HG03095 (cell line): ENCODE measurements around the gene IGBP1.
"Not testable (repeated sequence)": the region's sequence is repeated elsewhere in the genome, so short reads cannot be mapped to it uniquely, and the experiment has no call there.

ENCODE experiments used
- ATAC-seq: cut with Tn5 transposase; IDR thresholded peaks from one replicate; pipeline ENCODE4 v1.9.1; 2021; ENCODE audit warnings: moderate library complexity; ENCODE audit not compliant: unreplicated experiment

The IGBP1 gene

DNA sequence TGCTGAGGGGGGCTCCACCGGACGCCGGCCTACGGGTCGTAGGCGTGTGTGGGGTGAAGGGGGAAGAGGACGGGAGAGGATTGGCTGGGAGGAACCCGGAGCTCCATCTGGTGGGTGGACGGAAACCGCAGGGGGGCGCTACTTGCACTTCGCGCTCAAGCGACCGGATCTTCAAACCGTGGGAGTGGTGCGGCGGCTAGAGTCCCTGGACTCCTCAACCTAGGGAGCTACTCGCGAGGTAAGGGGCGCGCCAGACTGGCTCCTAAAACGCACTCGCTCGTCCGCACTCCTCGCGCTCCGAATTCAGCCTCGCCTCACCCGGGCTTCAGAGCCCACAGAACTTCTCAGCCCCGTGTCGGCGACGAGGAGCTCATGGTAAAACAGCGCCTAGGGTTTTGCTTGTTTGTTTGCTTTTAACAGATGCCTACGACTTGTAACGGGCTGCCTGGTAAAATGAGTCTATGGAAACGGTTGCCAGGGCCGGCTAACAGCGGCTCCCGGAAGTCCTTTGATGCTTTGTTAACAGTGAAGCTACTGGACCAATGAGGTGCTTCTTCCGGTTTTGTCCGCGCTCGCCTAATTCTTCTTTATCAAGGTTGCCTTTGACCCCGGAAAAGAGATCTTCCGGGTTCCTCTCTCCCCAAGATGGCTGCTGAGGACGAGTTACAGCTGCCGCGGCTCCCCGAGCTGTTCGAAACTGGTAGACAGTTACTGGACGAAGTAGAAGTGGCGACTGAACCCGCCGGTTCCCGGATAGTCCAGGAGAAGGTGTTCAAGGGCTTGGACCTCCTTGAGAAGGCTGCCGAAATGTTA is at the start of gene IGBP1:
IGBP1 (plus strand) TSS at position 145 of the 813 bp plus-strand sequence; CDS start at position 646, 501 bp downstream.
- peak; percentile 84 for ATAC-seq

- no peak for ATAC-seq
Measured at GRCh38 chrX:70084592-70085240, 48.5 kb upstream of the IGBP1 start.

DNA sequence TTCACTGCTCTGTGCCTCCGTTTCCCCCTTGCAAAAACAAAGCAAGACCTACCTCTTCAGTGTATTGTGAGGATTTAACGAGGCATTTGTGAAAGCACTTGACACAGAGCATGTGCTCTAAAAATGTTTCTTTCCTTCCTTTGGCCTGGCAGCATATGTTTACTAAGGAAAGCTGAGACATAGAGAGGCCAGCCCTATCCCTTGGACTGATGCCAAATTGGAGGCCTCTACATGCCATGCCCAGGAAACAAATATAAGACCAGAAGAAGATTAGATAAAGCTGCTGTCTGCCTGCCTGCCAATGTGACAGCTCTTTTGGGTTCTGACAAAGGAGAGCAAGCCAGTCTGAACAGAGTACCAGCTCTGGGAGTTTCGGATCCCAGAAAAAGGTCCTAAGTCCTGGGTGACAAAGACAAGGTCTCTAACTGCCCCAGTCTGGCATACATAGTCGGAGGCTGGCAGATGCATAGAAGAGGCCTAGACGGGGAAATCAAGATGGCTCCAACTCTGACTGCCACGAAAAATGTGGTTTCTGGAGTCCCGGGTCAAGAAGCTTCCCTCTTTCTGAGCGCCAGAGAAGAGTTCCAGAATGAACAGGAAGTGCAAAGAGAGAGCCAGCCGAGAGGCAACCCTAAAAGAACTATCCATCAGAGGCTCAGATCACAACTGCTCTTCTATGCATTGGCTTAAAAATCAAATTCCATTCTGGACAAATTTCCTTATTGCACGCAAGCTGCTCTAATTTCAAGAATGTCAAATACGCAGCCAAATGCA is 45.2 kb upstream of the IGBP1 start:
- ATAC-seq: no peak

GRCh38 chrX:70088751-70089150 is 44.5 kb upstream of the IGBP1 start:
- ATAC-seq: no peak

DNA sequence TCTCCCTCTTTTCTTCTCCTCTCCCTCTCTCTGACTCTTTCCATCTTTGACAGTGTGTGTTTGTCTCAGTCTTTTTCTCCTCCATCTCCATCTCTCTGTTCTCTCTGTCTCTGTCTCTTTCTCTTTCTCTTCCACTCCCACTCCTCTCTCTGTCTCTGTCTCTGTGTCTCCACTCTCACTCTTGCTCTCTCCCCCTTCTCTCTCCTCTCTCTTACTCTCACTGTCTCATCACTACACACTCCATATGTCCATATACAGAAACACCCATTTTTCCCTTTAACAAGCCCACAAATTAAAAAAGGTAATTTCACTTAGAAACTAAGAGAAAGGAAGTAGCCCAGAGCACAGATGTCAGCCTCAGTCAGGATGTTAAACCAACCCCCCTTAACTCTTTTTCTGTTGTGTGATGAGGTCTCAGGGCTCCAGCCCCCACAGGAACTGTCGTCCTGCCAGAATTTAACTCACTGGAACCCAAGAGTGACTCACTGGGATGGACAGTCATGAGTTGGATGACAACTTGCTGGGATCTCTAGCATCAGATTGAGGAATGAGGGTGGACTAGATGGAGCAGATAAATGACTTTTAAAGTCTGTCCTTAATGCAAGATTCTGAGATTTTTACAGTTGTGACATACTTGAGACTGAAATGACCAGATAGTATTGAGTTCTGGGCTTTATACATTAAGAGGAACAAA is 43.5 kb upstream of the IGBP1 start:
- no peak for ATAC-seq

- no peak for ATAC-seq
Measured at GRCh38 chrX:70092247-70092646, 41.0 kb upstream of the IGBP1 start.

GRCh38 chrX:70096052-70096451 is 37.2 kb upstream of the IGBP1 start:
- ATAC-seq: no peak

DNA sequence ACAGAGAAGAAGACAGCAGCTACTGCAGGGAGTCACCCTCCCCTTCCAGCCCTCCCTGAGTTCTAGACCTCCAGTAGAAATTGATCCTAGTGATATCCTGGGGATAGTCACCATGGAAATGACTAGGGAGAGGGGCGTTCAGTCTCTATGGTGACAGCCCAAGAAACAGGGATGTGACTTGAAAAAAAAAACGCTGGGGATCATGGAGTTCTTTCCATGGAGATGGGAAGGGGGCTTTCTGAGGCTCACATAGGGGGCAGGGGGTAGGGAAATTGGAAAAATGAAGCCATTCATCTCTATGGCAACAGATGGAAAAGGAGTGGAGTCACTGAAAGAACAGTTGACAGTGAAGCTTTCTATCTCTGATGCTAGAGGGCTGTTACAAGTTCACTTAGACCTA is 28.0 kb upstream of the IGBP1 start:
- ATAC-seq: no peak

DNA sequence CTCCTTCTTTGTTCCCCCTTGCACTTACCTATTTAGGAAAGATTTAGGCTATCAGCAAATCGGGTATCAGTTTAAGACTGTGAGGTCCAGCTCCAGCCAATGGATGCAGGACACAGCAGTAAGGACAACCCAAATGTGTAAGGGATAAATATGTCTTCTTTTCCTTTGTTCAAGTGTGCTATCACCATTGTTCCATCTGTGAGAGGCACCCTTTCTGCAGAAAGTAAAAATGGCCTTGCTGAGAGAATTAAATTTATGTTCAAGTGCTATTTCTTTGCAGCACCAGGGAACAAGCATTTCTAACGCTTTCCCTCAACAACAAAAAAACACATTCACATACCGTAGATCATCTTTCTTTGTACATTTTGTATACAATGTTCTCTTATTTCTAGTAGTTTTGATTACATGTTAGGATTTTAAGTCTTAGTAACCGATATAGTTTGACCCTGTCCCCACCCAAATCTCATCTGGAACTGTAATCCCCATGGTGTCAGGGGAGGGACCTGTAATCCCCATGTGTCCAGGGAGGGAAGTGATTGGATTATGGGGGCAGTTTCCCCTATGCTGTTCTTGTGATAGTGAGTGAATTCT is 21.7 kb upstream of the IGBP1 start:
- not testable (repeated sequence) for ATAC-seq

DNA sequence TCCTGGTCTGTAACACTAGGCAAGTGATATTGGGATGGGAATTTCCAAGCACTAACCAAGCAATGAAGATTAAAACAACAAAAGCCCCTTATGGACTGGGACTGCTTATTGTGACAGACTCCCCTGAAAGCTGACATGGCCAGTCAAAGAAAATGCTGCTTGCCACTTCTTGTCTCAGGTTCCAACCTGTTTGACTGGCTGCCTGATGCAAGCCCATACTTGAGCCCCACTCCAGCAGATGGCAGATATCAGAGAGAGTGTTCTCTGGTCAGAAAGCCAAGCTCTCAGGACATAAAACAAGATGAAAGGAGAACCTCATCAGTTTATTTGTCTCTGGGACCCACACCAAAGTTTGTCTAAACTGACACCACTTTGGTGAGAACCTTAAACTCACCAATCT is 15.5 kb upstream of the IGBP1 start:
- no peak for ATAC-seq

DNA sequence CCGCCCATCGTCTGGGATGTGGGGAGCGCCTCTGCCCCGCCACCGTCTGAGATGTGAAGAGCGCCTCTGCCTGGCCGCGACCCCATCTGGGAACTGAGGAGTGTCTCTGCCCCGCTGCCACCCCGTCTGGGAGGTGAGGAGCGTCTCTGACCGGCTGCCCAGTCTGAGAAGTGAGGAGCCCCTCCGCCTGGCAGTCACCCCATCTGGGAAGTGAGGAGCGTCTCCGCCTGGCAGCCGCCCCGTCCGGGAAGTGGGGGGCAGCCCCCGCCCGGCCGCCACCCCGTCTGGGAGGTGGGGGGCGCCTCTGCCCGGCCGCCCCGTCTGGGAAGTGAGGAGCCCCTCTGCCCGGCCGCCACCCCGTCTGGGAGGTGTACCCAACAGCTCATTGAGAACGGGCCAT is 10.2 kb upstream of the IGBP1 start:
- ATAC-seq: not testable (repeated sequence)

DNA sequence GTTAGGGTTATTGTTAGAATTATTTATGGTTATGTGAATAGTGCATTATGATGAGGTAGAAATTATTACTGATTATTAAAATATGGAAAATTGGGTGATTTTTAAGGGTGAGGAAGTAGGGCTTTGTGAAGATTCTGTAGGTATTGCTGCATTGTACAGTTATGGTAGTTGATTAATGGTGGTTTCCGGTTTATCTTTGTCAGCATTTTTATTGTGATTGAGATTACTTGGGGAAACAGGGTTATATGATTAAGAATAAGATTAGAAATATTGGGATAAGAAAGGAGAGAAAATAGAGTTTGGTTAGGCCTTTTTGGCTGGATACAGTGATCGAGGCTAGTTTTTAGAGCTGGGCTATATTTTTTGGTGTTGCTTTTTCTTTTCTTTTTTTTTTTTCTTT is 8.6 kb upstream of the IGBP1 start:
- no peak for ATAC-seq

DNA sequence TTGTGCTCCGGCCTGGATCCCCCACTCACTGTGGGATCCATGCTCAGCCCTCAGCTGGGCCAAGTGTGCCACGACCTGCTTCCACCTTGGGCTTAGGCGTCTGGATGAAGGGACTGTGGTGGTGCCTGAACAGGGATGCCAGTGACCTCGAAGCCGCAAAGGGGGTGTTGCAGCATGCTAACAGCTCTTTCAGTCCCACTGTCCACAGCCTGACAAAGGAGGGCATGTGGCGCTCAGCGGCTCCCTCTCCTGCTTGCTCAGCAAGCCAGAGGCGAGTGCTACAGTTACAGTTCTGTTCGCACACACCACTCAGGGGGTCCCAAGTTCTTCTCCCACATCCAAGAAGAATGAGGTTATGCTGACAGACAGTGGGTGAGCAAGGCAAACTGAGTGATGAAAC is 5.2 kb upstream of the IGBP1 start:
- no peak for ATAC-seq

GRCh38 chrX:70129816-70130215 is 3.4 kb upstream of the IGBP1 start:
- no peak for ATAC-seq

GRCh38 chrX:70132224-70132623 is 1.0 kb upstream of the IGBP1 start:
- no peak for ATAC-seq

GRCh38 chrX:70132877-70133302 is 357 bp upstream of the IGBP1 start:
- ATAC-seq: no peak

GRCh38 chrX:70134116-70134477 is 850 bp downstream of the IGBP1 start:
- ATAC-seq: peak; percentile 7

DNA sequence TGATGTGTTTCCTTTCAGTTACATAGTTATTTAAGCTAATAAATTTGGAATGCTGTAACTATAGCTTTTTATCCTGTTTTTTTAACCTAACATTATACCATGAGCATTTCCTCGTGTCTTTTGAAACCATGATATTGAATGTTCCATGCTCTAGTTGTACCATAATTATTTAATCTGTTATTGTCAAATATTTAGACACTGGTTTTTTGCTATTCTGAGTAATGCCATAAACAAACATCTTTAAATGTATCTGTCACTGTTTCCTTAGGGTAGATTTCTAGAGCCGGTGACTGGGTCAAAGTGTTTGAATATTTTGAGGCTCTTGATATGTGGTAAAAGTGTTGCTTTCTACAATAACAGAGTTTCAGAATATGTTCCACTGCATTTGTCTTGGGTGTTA is 5.4 kb downstream of the IGBP1 start:
- ATAC-seq: no peak

DNA sequence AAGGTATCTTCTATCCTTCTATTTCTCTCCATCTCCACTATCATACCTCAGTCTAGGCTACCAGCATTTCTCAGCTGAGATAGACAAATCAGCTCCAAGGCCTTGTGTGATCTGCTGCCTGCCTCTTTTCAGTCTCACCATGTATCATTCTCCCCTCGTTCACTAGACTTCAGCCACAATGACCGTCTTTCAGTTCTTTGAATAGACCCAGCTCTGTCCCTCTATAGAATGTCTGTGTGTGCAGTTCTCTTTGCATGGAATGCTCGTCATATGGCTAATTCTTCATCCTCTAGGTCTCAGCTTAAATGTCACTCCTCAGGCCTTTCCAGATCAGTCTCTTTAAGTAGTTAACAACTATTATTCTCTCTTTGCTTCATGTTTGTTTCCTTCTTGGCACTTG is 6.5 kb downstream of the IGBP1 start:
- no peak for ATAC-seq

- ATAC-seq: no peak
Measured at GRCh38 chrX:70141373-70141772, 8.1 kb downstream of the IGBP1 start.
